Hematopoietic multipotent progenitor cell treated with erythropoietin and hydrocortisone succinate and interleukin-3 and kit ligand, for 15 days (in vitro differentiated cells): ENCODE data around the gene ADAMTS4.

Experiments
- DNase-seq: peaks from one replicate; pipeline ENCODE4 v3.0.0-alpha.2; 2015; ENCODE audit warnings: low spot score

Gene ADAMTS4

GRCh38 chr1:161153176-161153575, 45.7 kb downstream of the ADAMTS4 start:
- no peak for DNase-seq

GRCh38 chr1:161145832-161146231, 53.0 kb downstream of the ADAMTS4 start:
- no peak for DNase-seq

GRCh38 chr1:161140755-161141400, 58.0 kb downstream of the ADAMTS4 start:
- DNase-seq = no peak

GRCh38 chr1:161139766-161140165, 59.1 kb downstream of the ADAMTS4 start:
- peak; percentile 74 for DNase-seq

GRCh38 chr1:161138431-161138830, 60.4 kb downstream of the ADAMTS4 start:
- no peak for DNase-seq

- DNase-seq = no peak
Observed at GRCh38 chr1:161137881-161138280, 61.0 kb downstream of the ADAMTS4 start.
